Panc1 (cell line): ENCODE data around the gene HAND1. TPM values are rescaled to one million over a fixed set of nuclear protein-coding genes. Genes with fewer than 3 reads are reported as not detected.

Experiments used
- ATAC-seq: fragments of 200-7000 bp; cut with Tn5 transposase; 2 replicates; pipeline ENCODE4 v1.9.1; 2020; ENCODE audit warnings: mild to moderate bottlenecking, moderate library complexity
- BruUV-seq: library from RNA; stranded (reverse); fragments of 400-500 nt; replicated peaks from 2 replicates; lab custom pipeline; 2021; lab: Mats Ljungman, UMichigan
- CTCF ChIA-PET: fragments of 300-600 bp; sonication (Branson Sonifier 250); formaldehyde crosslinking; loops from one replicate; lab custom pipeline; 2022; ENCODE audit warnings: antibody characterized with exemption; lab: Charles Lee
- POLR2A ChIA-PET: fragments of 300-600 bp; sonication (Branson Sonifier 250); formaldehyde crosslinking; loops from one replicate; lab custom pipeline; 2022; ENCODE audit warnings: antibody characterized with exemption; lab: Charles Lee
- DNase-seq: peaks from one replicate; pipeline ENCODE4 v3.0.0-alpha.2; 2010; ENCODE audit warnings: low read depth, low spot score
- H3K27ac ChIP-seq: 2 replicates; pipeline ENCODE4 v1.5.1; 2011; ENCODE audit warnings: mild to moderate bottlenecking, low read length, inconsistent platforms
- H3K27me3 ChIP-seq: fragments of 200-500 bp; sonication (Bioruptor generic); 2 replicates; pipeline ENCODE4 v1.6.0; 2014; ENCODE audit warnings: low read length, inconsistent platforms; ENCODE audit not compliant: control insufficient read depth, insufficient read depth
- H3K36me3 ChIP-seq: fragments of 200-500 bp; sonication (Bioruptor generic); 2 replicates; pipeline ENCODE4 v1.5.1; 2014; ENCODE audit warnings: inconsistent platforms, mild to moderate bottlenecking, low read length, moderate library complexity; ENCODE audit not compliant: control insufficient read depth, insufficient read depth
- H3K4me1 ChIP-seq: 2 replicates; pipeline ENCODE4 v1.5.1; 2011; ENCODE audit warnings: inconsistent platforms, mild to moderate bottlenecking, low read length, moderate library complexity; ENCODE audit not compliant: control insufficient read depth, insufficient read depth
- H3K4me3 ChIP-seq, 2 experiments: 2 replicates each; pipeline ENCODE4 v1.5.1; 2011 to 2012; ENCODE audit warnings: low read depth in 2 of 2, low read length in 2 of 2, mild to moderate bottlenecking in 2 of 2, inconsistent platforms in 1 of 2, moderate library complexity in 1 of 2
- H3K9me3 ChIP-seq: fragments of 200-500 bp; sonication (Bioruptor generic); 2 replicates; pipeline ENCODE4 v1.5.1; 2014; ENCODE audit warnings: low read depth, mild to moderate bottlenecking, inconsistent platforms, low read length, moderate library complexity; ENCODE audit not compliant: control insufficient read depth, insufficient read depth
- POLR2AphosphoS5 ChIP-seq: IDR thresholded peaks from 2 replicates; pipeline ENCODE4 v1.6.1; 2012; ENCODE audit warnings: mild to moderate bottlenecking, low read depth, low read length, moderate library complexity
- SIN3A ChIP-seq: IDR thresholded peaks from 2 replicates; pipeline ENCODE4 v1.6.1; 2012; ENCODE audit warnings: low read depth, mild to moderate bottlenecking, low read length, moderate library complexity, borderline replicate concordance; ENCODE audit not compliant: insufficient read depth
- TCF7L2 ChIP-seq: IDR thresholded peaks from 2 replicates; pipeline ENCODE4 v1.6.1; 2011; ENCODE audit warnings: mild to moderate bottlenecking, low read depth, low read length, inconsistent platforms
- in situ Hi-C: cut with HindIII; loops from 2 replicates; pipeline ENCODE4 v1.10.0; 2016; ENCODE audit warnings: low sequenced_read_pairs, low pct_unique_long_range_greater_than_20kb
- intact Hi-C: fragments of 100-400 bp; cut with micrococcal nuclease; formaldehyde crosslinking; loops from one replicate; pipeline ENCODE4 v1.10.0; 2022; ENCODE audit not compliant: unreplicated experiment
- total RNA-seq: library from RNA; stranded (reverse); gene quantifications from one replicate; pipeline ENCODE4 v1.2.1, GENCODE V29; 2021; ENCODE audit not compliant: unreplicated experiment
- TF ChIP-seq, protein P1 (sequence below), 2 experiments: IDR thresholded peaks; 2 replicates each; pipeline ENCODE4 v1.6.1; 2011 to 2012; ENCODE audit warnings: low read depth in 2 of 2, control low read depth in 1 of 2, low read length in 1 of 2, mild to moderate bottlenecking in 1 of 2, moderate library complexity in 1 of 2; ENCODE audit not compliant: insufficient read depth in 1 of 2
- TF ChIP-seq, protein P2 (sequence below): fragments of 450-650 bp; IDR thresholded peaks from 2 replicates; pipeline ENCODE4 v1.5.1; 2017; ENCODE audit warnings: mild to moderate bottlenecking

The HAND1 gene
- total RNA-seq, 1 experiment from 2014 or later: 0.10 TPM

DNA sequence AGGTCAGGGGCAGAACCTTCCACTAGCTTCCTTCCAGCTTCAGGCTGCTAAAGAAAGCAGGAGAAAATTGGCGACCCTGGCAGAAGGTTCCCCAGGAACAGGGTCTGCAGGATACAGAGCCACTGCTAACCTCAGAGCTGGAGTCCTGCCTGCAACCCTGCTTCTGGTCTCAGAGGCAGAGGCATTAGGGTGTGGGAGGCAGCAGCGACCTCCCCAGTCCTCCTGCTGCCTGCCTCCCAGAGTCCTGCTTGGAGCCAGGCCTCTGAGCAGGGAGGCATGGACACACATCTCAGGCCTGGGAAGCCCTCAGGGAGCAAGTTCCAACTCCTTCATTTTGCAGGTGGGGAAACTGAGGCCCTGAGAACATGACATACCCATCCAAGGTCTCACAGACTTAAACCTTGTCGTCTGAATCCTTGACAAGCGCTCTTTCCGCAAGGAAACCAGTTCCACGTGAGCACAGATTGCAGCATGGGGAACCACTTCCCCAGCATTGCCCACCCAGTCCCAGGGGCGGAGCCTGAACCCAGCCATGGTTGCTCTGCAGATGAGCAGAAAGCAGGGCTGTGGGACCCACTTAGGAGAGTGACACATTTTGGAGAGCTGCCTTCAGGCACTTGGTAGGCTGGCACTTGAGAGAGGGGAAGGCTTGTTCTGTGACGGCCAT is 28.2 kb upstream of the HAND1 start:
- H3K9me3 ChIP-seq: no peaks in the 10 kb centered on the region
- H3K36me3 ChIP-seq: no peaks in the 10 kb centered on the region
- TF ChIP-seq, protein P1, sequence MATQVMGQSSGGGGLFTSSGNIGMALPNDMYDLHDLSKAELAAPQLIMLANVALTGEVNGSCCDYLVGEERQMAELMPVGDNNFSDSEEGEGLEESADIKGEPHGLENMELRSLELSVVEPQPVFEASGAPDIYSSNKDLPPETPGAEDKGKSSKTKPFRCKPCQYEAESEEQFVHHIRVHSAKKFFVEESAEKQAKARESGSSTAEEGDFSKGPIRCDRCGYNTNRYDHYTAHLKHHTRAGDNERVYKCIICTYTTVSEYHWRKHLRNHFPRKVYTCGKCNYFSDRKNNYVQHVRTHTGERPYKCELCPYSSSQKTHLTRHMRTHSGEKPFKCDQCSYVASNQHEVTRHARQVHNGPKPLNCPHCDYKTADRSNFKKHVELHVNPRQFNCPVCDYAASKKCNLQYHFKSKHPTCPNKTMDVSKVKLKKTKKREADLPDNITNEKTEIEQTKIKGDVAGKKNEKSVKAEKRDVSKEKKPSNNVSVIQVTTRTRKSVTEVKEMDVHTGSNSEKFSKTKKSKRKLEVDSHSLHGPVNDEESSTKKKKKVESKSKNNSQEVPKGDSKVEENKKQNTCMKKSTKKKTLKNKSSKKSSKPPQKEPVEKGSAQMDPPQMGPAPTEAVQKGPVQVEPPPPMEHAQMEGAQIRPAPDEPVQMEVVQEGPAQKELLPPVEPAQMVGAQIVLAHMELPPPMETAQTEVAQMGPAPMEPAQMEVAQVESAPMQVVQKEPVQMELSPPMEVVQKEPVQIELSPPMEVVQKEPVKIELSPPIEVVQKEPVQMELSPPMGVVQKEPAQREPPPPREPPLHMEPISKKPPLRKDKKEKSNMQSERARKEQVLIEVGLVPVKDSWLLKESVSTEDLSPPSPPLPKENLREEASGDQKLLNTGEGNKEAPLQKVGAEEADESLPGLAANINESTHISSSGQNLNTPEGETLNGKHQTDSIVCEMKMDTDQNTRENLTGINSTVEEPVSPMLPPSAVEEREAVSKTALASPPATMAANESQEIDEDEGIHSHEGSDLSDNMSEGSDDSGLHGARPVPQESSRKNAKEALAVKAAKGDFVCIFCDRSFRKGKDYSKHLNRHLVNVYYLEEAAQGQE (IDR thresholded peaks at IDR 0.05; ENCODE audit: insufficient read depth in 1 of 2, low read depth in 2 of 2, low read length in 1 of 2): no peak
- TF ChIP-seq, protein P2, sequence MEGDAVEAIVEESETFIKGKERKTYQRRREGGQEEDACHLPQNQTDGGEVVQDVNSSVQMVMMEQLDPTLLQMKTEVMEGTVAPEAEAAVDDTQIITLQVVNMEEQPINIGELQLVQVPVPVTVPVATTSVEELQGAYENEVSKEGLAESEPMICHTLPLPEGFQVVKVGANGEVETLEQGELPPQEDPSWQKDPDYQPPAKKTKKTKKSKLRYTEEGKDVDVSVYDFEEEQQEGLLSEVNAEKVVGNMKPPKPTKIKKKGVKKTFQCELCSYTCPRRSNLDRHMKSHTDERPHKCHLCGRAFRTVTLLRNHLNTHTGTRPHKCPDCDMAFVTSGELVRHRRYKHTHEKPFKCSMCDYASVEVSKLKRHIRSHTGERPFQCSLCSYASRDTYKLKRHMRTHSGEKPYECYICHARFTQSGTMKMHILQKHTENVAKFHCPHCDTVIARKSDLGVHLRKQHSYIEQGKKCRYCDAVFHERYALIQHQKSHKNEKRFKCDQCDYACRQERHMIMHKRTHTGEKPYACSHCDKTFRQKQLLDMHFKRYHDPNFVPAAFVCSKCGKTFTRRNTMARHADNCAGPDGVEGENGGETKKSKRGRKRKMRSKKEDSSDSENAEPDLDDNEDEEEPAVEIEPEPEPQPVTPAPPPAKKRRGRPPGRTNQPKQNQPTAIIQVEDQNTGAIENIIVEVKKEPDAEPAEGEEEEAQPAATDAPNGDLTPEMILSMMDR: no peak
- no peak for TF ChIP-seq TCF7L2
- TF ChIP-seq POLR2AphosphoS5: no peak
- no peak for TF ChIP-seq SIN3A
- H3K27ac ChIP-seq: no peak overlapping the region
- in situ Hi-C loops: no loop called here
- POLR2A ChIA-PET: no interaction called here
- H3K4me3 ChIP-seq: no peak overlapping the region
- CTCF ChIA-PET: no interaction called here
- intact Hi-C loops: no loop called here
- H3K27me3 ChIP-seq: no peaks in the 10 kb centered on the region
- DNase-seq (no peak), ATAC-seq (no peak)
- BruUV-seq: no TSS peak
- no peaks in the 10 kb centered on the region for H3K4me1 ChIP-seq

DNA sequence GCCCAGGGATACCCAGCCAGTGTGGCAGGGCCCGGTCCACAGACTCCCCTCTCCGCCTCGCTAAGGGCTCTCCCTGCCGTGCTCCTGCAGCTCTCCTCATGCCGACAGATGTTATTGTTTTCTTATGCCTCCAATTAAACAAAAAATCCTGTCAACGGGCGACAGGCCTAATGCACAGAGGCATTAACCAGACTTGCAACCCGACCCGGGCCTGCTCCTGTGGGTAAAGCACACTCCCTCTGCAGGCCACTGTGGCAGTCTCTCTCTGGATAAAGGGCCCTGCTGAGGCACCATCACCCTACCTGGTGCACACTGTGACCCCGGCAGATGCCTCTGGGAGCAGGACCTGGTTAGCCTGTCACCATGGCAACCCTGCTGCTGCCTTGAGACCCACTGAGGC is 27.5 kb upstream of the HAND1 start:
- H3K9me3 ChIP-seq: no peaks in the 10 kb centered on the region
- H3K27ac ChIP-seq: no peak overlapping the region
- in situ Hi-C loops (no loop called here), intact Hi-C loops (no loop called here)
- TF ChIP-seq, protein P2: no peak
- TF ChIP-seq, protein P1 (IDR thresholded peaks at IDR 0.05; ENCODE audit: insufficient read depth in 1 of 2, low read depth in 2 of 2, low read length in 1 of 2): no peak
- no peak for TF ChIP-seq POLR2AphosphoS5
- no peak for TF ChIP-seq SIN3A
- TF ChIP-seq TCF7L2: no peak
- ChIA-PET CTCF (no interaction called here), POLR2A (no interaction called here)
- no TSS peak for BruUV-seq
- H3K36me3 ChIP-seq: no peaks in the 10 kb centered on the region
- no peaks in the 10 kb centered on the region for H3K4me1 ChIP-seq
- H3K27me3 ChIP-seq: no peaks in the 10 kb centered on the region
- H3K4me3 ChIP-seq: no peak overlapping the region
- 0 out of 2 replicates have a peak, but pooled peaks have one; percentile 50 for ATAC-seq
- DNase-seq: no peak
